Loucy (cell line): ENCODE measurements around the gene PDS5A.

Experiments
- CTCF ChIP-seq: fragments of 200-600 bp; sonication (generic); conservative IDR thresholded peaks from 2 replicates; pipeline ENCODE4 v1.5.1; 2014; ENCODE audit warnings: mild to moderate bottlenecking, antibody characterized with exemption, low read length
- EZH2phosphoT487 ChIP-seq: fragments of 200-600 bp; IDR thresholded peaks from 2 replicates; pipeline ENCODE4 v1.6.1; 2018; ENCODE audit warnings: antibody characterized with exemption, mild to moderate bottlenecking, moderate library complexity, borderline replicate concordance

DNA sequence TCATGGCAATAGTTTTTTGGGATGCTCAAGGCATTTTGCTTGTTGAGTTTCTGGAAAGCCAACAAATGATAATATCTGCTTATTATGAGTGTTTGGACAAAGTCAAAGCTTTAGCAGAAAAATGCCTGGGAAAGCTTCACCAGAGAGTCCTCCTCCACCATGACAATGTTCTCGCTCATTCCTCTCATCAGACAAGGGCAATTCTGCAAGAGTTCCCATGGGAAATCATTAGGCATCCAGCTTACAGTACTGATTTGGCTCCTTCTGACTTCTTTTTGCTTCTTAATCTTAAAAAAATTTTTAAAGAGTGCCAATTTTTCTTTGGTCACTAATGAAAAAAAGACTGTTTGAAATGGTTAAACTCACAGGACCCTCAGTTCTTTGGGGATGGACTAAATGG, 143.4 kb downstream of the PDS5A start:
- no peak for TF ChIP-seq CTCF
- TF ChIP-seq EZH2phosphoT487 = no peak
